IMR-90 (cell line): ENCODE measurements around the gene CLCNKA. TPM values are rescaled to one million over a fixed set of nuclear protein-coding genes. Genes with fewer than 3 reads are reported as not detected.

Experiments
- ATAC-seq: fragments of 200-7000 bp; cut with Tn5 transposase; 2 replicates; pipeline ENCODE4 v1.9.1; 2020; ENCODE audit warnings: low read depth, mild to moderate bottlenecking, moderate library complexity
- BruUV-seq: library from RNA; stranded (reverse); fragments of 400-500 nt; replicated peaks from 2 replicates; lab custom pipeline; 2021; lab: Mats Ljungman, UMichigan
- CTCF ChIA-PET: fragments of 300-600 bp; formaldehyde crosslinking; extraction: SDS; loops from one replicate; lab custom pipeline; 2021; ENCODE audit warnings: antibody characterized with exemption; lab: Yijun Ruan, JAX
- POLR2A ChIA-PET: fragments of 300-600 bp; sonication (Branson Sonifier 250); formaldehyde crosslinking; loops from one replicate; lab custom pipeline; 2022; ENCODE audit warnings: antibody characterized with exemption; ENCODE audit not compliant: unreplicated experiment; lab: Charles Lee
- DNase-seq: peaks from one replicate; pipeline ENCODE4 v3.0.0; 2013
- H2AFZ ChIP-seq: replicated peaks from 2 replicates; pipeline ENCODE3; 2013; ENCODE audit warnings: low read length, mild to moderate bottlenecking; ENCODE audit not compliant: poor library complexity
- H2AK5ac ChIP-seq: 2 replicates; pipeline ENCODE4 v1.6.1; 2013; ENCODE audit warnings: low read depth, low read length, inconsistent platforms
- H2AK9ac ChIP-seq: replicated peaks from 2 replicates; pipeline ENCODE3; 2013; ENCODE audit warnings: mild to moderate bottlenecking, low read depth, low read length, moderate library complexity; ENCODE audit not compliant: poor library complexity
- H2BK120ac ChIP-seq: 2 replicates; pipeline ENCODE4 v1.6.1; 2013; ENCODE audit warnings: low read depth, low read length, inconsistent platforms
- H2BK15ac ChIP-seq: 3 replicates; pipeline ENCODE4 v1.6.1; 2013; ENCODE audit warnings: low read depth, low read length, inconsistent platforms
- H2BK20ac ChIP-seq: 2 replicates; pipeline ENCODE4 v1.6.1; 2013; ENCODE audit warnings: low read depth, mild to moderate bottlenecking, inconsistent platforms, low read length, moderate library complexity
- H2BK5ac ChIP-seq: 2 replicates; pipeline ENCODE4 v1.6.1; 2013; ENCODE audit warnings: mild to moderate bottlenecking, low read depth, low read length, inconsistent platforms; ENCODE audit not compliant: poor library complexity, severe bottlenecking
- H3K14ac ChIP-seq: replicated peaks from 2 replicates; pipeline ENCODE4 v1.6.1; 2013; ENCODE audit warnings: low read depth, low read length, inconsistent platforms
- H3K18ac ChIP-seq: 2 replicates; pipeline ENCODE4 v1.6.1; 2013; ENCODE audit warnings: low read depth, low read length, control low read depth
- H3K23ac ChIP-seq: 2 replicates; pipeline ENCODE4 v1.6.1; 2013; ENCODE audit warnings: low read depth, low read length, inconsistent platforms
- H3K27ac ChIP-seq: 2 replicates; pipeline ENCODE4 v1.5.1; 2013; ENCODE audit warnings: mild to moderate bottlenecking, control low read depth, low read length; ENCODE audit not compliant: insufficient read depth
- H3K27me3 ChIP-seq: 2 replicates; pipeline ENCODE4 v1.6.1; 2013; ENCODE audit warnings: low read length; ENCODE audit not compliant: control insufficient read depth, insufficient read depth
- H3K36me3 ChIP-seq: 2 replicates; pipeline ENCODE4 v1.6.1; 2013; ENCODE audit warnings: low read length, mixed read lengths; ENCODE audit not compliant: control insufficient read depth, insufficient read depth
- H3K4ac ChIP-seq: 2 replicates; pipeline ENCODE4 v1.6.1; 2013; ENCODE audit warnings: low read depth, low read length, inconsistent platforms
- H3K4me1 ChIP-seq: 2 replicates; pipeline ENCODE4 v1.6.1; 2013; ENCODE audit warnings: low read length, mixed read lengths; ENCODE audit not compliant: control insufficient read depth, insufficient read depth
- H3K4me2 ChIP-seq: 2 replicates; pipeline ENCODE4 v1.6.1; 2013; ENCODE audit warnings: low read depth, mild to moderate bottlenecking, control low read depth, low read length, moderate library complexity
- H3K4me3 ChIP-seq: 2 replicates; pipeline ENCODE4 v1.5.1; 2013; ENCODE audit warnings: low read depth, mild to moderate bottlenecking, control low read depth, low read length, moderate library complexity; ENCODE audit not compliant: insufficient read depth
- H3K56ac ChIP-seq: 2 replicates; pipeline ENCODE4 v1.6.1; 2013; ENCODE audit warnings: low read length, inconsistent platforms; ENCODE audit not compliant: insufficient read depth; ENCODE audit errors: extremely low read depth
- H3K79me1 ChIP-seq, 2 experiments: 2 replicates each; pipeline ENCODE4 v1.6.1; 2013; ENCODE audit warnings: low read length in 2 of 2, inconsistent platforms in 1 of 2, low read depth in 1 of 2
- H3K9ac ChIP-seq: 2 replicates; pipeline ENCODE4 v1.6.1; 2013; ENCODE audit warnings: low read depth, low read length, control low read depth
- H3K9me1 ChIP-seq: 2 replicates; pipeline ENCODE4 v1.6.1; 2013; ENCODE audit warnings: low read length, inconsistent platforms; ENCODE audit not compliant: insufficient read depth
- H3K9me3 ChIP-seq: 2 replicates; pipeline ENCODE4 v1.6.1; 2013; ENCODE audit warnings: low read length; ENCODE audit not compliant: control insufficient read depth, insufficient read depth
- H4K20me1 ChIP-seq: 2 replicates; pipeline ENCODE4 v1.6.1; 2013; ENCODE audit warnings: low read length, inconsistent platforms; ENCODE audit not compliant: insufficient read depth
- H4K5ac ChIP-seq: 2 replicates; pipeline ENCODE4 v1.6.1; 2013; ENCODE audit warnings: mild to moderate bottlenecking, low read depth, low read length, control low read depth
- H4K8ac ChIP-seq, 2 experiments: 2 replicates each; pipeline ENCODE4 v1.6.1; 2013; ENCODE audit warnings: low read depth in 2 of 2, low read length in 2 of 2, control low read depth in 1 of 2, inconsistent platforms in 1 of 2
- H4K91ac ChIP-seq: 2 replicates; pipeline ENCODE4 v1.6.1; 2013; ENCODE audit warnings: low read depth, low read length, inconsistent platforms; ENCODE audit not compliant: insufficient read depth
- BHLHE40 ChIP-seq: fragments of 150-350 bp; IDR thresholded peaks from 2 replicates; pipeline ENCODE4 v1.6.1; 2016; ENCODE audit warnings: mild to moderate bottlenecking, low read depth, low read length
- MAZ ChIP-seq: IDR thresholded peaks from 2 replicates; pipeline ENCODE4 v1.6.1; 2012; ENCODE audit warnings: low read depth, mild to moderate bottlenecking, low read length, improper control_type of control experiment, moderate library complexity, borderline replicate concordance
- POLR2A ChIP-seq: IDR thresholded peaks from 2 replicates; pipeline ENCODE4 v1.6.1; 2012; ENCODE audit warnings: mild to moderate bottlenecking, low read depth, low read length
- RAD21 ChIP-seq: IDR thresholded peaks from 2 replicates; pipeline ENCODE4 v1.6.1; 2012; ENCODE audit warnings: low read length, improper control_type of control experiment
- SMC3 ChIP-seq: fragments of 150-350 bp; IDR thresholded peaks from 2 replicates; pipeline ENCODE4 v1.6.1; 2016; ENCODE audit warnings: low read depth, mild to moderate bottlenecking, antibody characterized with exemption, low read length, moderate library complexity
- WGBS, 2 experiments: methylation state at CpG; one replicate each; pipeline versions ENCODE4 v1.1.5 to v1.1.7; 2013; ENCODE audit warnings: missing lambda C conversion rate in 2 of 2; ENCODE audit not compliant: insufficient read length in 1 of 2; ENCODE audit errors: extremely low coverage in 2 of 2; 5-methylcytosine and 5-hydroxymethylcytosine counted together
- dilution Hi-C: fragments of 300-500 bp; cut with HindIII; formaldehyde crosslinking; loops from one replicate; pipeline ENCODE4 v1.14.3; 2018; ENCODE audit warnings: low sequenced_read_pairs; ENCODE audit not compliant: unreplicated experiment
- in situ Hi-C: fragments of 300-500 bp; cut with MboI; formaldehyde crosslinking; loops from 3 replicates; pipeline ENCODE4 v1.14.3; 2019; ENCODE audit warnings: low sequenced_read_pairs, inconsistent platforms, mixed read lengths
- intact Hi-C: fragments of 100-400 bp; cut with micrococcal nuclease; formaldehyde crosslinking; loops from 2 replicates; pipeline ENCODE4 v1.10.0; 2022
- polyA plus RNA-seq, 3 experiments: library from polyadenylated mRNA; depleted of rRNA; stranded (reverse); fragments of >200 nt; gene quantifications; 2 replicates each; pipeline ENCODE4 v1.2.3, GENCODE V29; 2012; ENCODE audit warnings: low replicate concordance in 1 of 3
- total RNA-seq: library from RNA; depleted of rRNA; stranded (reverse); fragments of >200 nt; gene quantifications from 2 replicates; pipeline ENCODE4 v1.2.3, GENCODE V29; 2012
- TF ChIP-seq, protein P1 (sequence below): conservative IDR thresholded peaks from 2 replicates; pipeline ENCODE4 v1.5.1; 2012; ENCODE audit warnings: mild to moderate bottlenecking, low read depth, low read length, improper control_type of control experiment

CLCNKA gene
- total and polyA plus RNA-seq, 2 of the 4 experiments (the other 2 are of a cell fraction): 0.05 TPM; not detected in 1

GRCh38 chr1:16007671-16008341, 14.0 kb upstream of the CLCNKA start (continued):
- TF ChIP-seq MAZ: no peak

- DNase-seq (peak; percentile 67), ATAC-seq (peak; percentile 79)
- Histone ChIP-seq H3K23ac (no peak overlapping the region), H4K5ac (no peak overlapping the region), H3K9me1 (no peaks in the 10 kb centered on the region; the same call in 1 of the 2 replicates), H3K9ac (no peak overlapping the region), H2BK20ac (no peak overlapping the region), H2BK5ac (no peak overlapping the region), H3K18ac (no peak overlapping the region), H2AFZ (peak overlapping the region; percentile 74), H4K20me1 (0 out of 2 replicates have a peak, but pooled peaks cover 4% of the 10 kb centered on the region), H3K9me3 (no peaks in the 10 kb centered on the region), H3K27ac (no peak overlapping the region), H2BK15ac (no peak overlapping the region), H3K79me1 (no peaks in the 10 kb centered on the region), H2BK120ac (no peak overlapping the region), H3K4me3 (no peak overlapping the region), H4K91ac (no peak overlapping the region), H2AK5ac (no peak overlapping the region), H3K4me2 (no peak overlapping the region), H3K27me3 (peaks cover 2% of the 10 kb centered on the region; the same call in 1 of the 2 replicates), H3K14ac (no peak overlapping the region), H3K4me1 (peaks cover 9% of the 10 kb centered on the region), H3K36me3 (no peaks in the 10 kb centered on the region), H3K4ac (no peak overlapping the region), H3K56ac (no peak overlapping the region), H2AK9ac (peak overlapping the region; percentile 73), H4K8ac (no peak overlapping the region)
- CTCF ChIA-PET: interaction anchor here (0.8 kb wide), 1 partner anchor 231 kb away, joined by 3 read pairs; no protein-coding TSS in a partner anchor
- in situ Hi-C loops: no loop called here
- WGBS, 2 experiments: no CpG with 5 or more reads among the region's 4 CpGs
- dilution Hi-C loops: no loop called here
- no TSS peak for BruUV-seq
- POLR2A ChIA-PET: no interaction called here
- TF ChIP-seq SMC3 (peak; percentile 98), BHLHE40 (no peak), POLR2A (0 out of 2 replicates have a peak, but pooled peaks have one; percentile 23), RAD21 (peak; percentile 98)
- TF ChIP-seq, protein P1, sequence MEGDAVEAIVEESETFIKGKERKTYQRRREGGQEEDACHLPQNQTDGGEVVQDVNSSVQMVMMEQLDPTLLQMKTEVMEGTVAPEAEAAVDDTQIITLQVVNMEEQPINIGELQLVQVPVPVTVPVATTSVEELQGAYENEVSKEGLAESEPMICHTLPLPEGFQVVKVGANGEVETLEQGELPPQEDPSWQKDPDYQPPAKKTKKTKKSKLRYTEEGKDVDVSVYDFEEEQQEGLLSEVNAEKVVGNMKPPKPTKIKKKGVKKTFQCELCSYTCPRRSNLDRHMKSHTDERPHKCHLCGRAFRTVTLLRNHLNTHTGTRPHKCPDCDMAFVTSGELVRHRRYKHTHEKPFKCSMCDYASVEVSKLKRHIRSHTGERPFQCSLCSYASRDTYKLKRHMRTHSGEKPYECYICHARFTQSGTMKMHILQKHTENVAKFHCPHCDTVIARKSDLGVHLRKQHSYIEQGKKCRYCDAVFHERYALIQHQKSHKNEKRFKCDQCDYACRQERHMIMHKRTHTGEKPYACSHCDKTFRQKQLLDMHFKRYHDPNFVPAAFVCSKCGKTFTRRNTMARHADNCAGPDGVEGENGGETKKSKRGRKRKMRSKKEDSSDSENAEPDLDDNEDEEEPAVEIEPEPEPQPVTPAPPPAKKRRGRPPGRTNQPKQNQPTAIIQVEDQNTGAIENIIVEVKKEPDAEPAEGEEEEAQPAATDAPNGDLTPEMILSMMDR: peak; percentile 97
- intact Hi-C loops: loop anchor here (1.0 to 5.0 kb wide), 3 partner anchors 24 to 217 kb away; no protein-coding TSS in a partner anchor
Measured at GRCh38 chr1:16009030-16009460, 12.8 kb upstream of the CLCNKA start.
